Panc1 (cell line): ENCODE measurements around the gene CHST4. TPM values are rescaled to one million over a fixed set of nuclear protein-coding genes. Genes with fewer than 3 reads are reported as not detected.

Experiments
- ATAC-seq: fragments of 200-7000 bp; cut with Tn5 transposase; 2 replicates; pipeline ENCODE4 v1.9.1; 2020; ENCODE audit warnings: mild to moderate bottlenecking, moderate library complexity
- BruUV-seq: library from RNA; stranded (reverse); fragments of 400-500 nt; replicated peaks from 2 replicates; lab custom pipeline; 2021; lab: Mats Ljungman, UMichigan
- CTCF ChIA-PET: fragments of 300-600 bp; sonication (Branson Sonifier 250); formaldehyde crosslinking; loops from one replicate; lab custom pipeline; 2022; ENCODE audit warnings: antibody characterized with exemption; lab: Charles Lee
- POLR2A ChIA-PET: fragments of 300-600 bp; sonication (Branson Sonifier 250); formaldehyde crosslinking; loops from one replicate; lab custom pipeline; 2022; ENCODE audit warnings: antibody characterized with exemption; lab: Charles Lee
- DNase-seq: peaks from one replicate; pipeline ENCODE4 v3.0.0-alpha.2; 2010; ENCODE audit warnings: low read depth, low spot score
- H3K27ac ChIP-seq: 2 replicates; pipeline ENCODE4 v1.5.1; 2011; ENCODE audit warnings: mild to moderate bottlenecking, low read length, inconsistent platforms
- H3K27me3 ChIP-seq: fragments of 200-500 bp; sonication (Bioruptor generic); 2 replicates; pipeline ENCODE4 v1.6.0; 2014; ENCODE audit warnings: low read length, inconsistent platforms; ENCODE audit not compliant: control insufficient read depth, insufficient read depth
- H3K36me3 ChIP-seq: fragments of 200-500 bp; sonication (Bioruptor generic); 2 replicates; pipeline ENCODE4 v1.5.1; 2014; ENCODE audit warnings: inconsistent platforms, mild to moderate bottlenecking, low read length, moderate library complexity; ENCODE audit not compliant: control insufficient read depth, insufficient read depth
- H3K4me1 ChIP-seq: 2 replicates; pipeline ENCODE4 v1.5.1; 2011; ENCODE audit warnings: inconsistent platforms, mild to moderate bottlenecking, low read length, moderate library complexity; ENCODE audit not compliant: control insufficient read depth, insufficient read depth
- H3K4me3 ChIP-seq, 2 experiments: 2 replicates each; pipeline ENCODE4 v1.5.1; 2011 to 2012; ENCODE audit warnings: low read depth in 2 of 2, low read length in 2 of 2, mild to moderate bottlenecking in 2 of 2, inconsistent platforms in 1 of 2, moderate library complexity in 1 of 2
- H3K9me3 ChIP-seq: fragments of 200-500 bp; sonication (Bioruptor generic); 2 replicates; pipeline ENCODE4 v1.5.1; 2014; ENCODE audit warnings: low read depth, mild to moderate bottlenecking, inconsistent platforms, low read length, moderate library complexity; ENCODE audit not compliant: control insufficient read depth, insufficient read depth
- CTCF ChIP-seq: fragments of 450-650 bp; IDR thresholded peaks from 2 replicates; pipeline ENCODE4 v1.5.1; 2017; ENCODE audit warnings: mild to moderate bottlenecking
- POLR2AphosphoS5 ChIP-seq: IDR thresholded peaks from 2 replicates; pipeline ENCODE4 v1.6.1; 2012; ENCODE audit warnings: mild to moderate bottlenecking, low read depth, low read length, moderate library complexity
- REST ChIP-seq, 2 experiments: IDR thresholded peaks; 2 replicates each; pipeline ENCODE4 v1.6.1; 2011 to 2012; ENCODE audit warnings: low read depth in 2 of 2, control low read depth in 1 of 2, low read length in 1 of 2, mild to moderate bottlenecking in 1 of 2, moderate library complexity in 1 of 2; ENCODE audit not compliant: insufficient read depth in 1 of 2
- SIN3A ChIP-seq: IDR thresholded peaks from 2 replicates; pipeline ENCODE4 v1.6.1; 2012; ENCODE audit warnings: low read depth, mild to moderate bottlenecking, low read length, moderate library complexity, borderline replicate concordance; ENCODE audit not compliant: insufficient read depth
- TCF7L2 ChIP-seq: IDR thresholded peaks from 2 replicates; pipeline ENCODE4 v1.6.1; 2011; ENCODE audit warnings: mild to moderate bottlenecking, low read depth, low read length, inconsistent platforms
- in situ Hi-C: cut with HindIII; loops from 2 replicates; pipeline ENCODE4 v1.10.0; 2016; ENCODE audit warnings: low sequenced_read_pairs, low pct_unique_long_range_greater_than_20kb
- intact Hi-C: fragments of 100-400 bp; cut with micrococcal nuclease; formaldehyde crosslinking; loops from one replicate; pipeline ENCODE4 v1.10.0; 2022; ENCODE audit not compliant: unreplicated experiment
- total RNA-seq: library from RNA; stranded (reverse); gene quantifications from one replicate; pipeline ENCODE4 v1.2.1, GENCODE V29; 2021; ENCODE audit not compliant: unreplicated experiment

Gene CHST4
- total RNA-seq, 1 experiment from 2014 or later = 1.1 TPM

- no peak for TF ChIP-seq CTCF
- TF ChIP-seq SIN3A = no peak
- no peak for TF ChIP-seq REST (IDR thresholded peaks at IDR 0.05; ENCODE audit: insufficient read depth in 1 of 2, low read depth in 2 of 2, low read length in 1 of 2)
- no peak for TF ChIP-seq POLR2AphosphoS5
- no peak; the same call in 1 of the 2 replicates for TF ChIP-seq TCF7L2
- no peaks in the 10 kb centered on the region for H3K9me3 ChIP-seq
- H3K36me3 ChIP-seq = no peaks in the 10 kb centered on the region; the same call in 1 of the 2 replicates
- H3K27me3 ChIP-seq = no peaks in the 10 kb centered on the region
- ChIA-PET POLR2A (interaction anchor here (0.6 kb wide), 1 partner anchor 11 kb away, joined by 9 read pairs; no protein-coding TSS in a partner anchor), CTCF (interaction anchor here (0.6 to 1.7 kb wide), 2 partner anchors 46 to 164 kb away, joined by 3 to 17 read pairs; no protein-coding TSS in a partner anchor)
- H3K4me3 ChIP-seq = peak overlapping the region; percentile 54 to 83
- BruUV-seq = no TSS peak
- intact Hi-C loops (no loop called here), in situ Hi-C loops (no loop called here)
- ATAC-seq (peak; percentile 15; the same call in 1 of the 2 replicates), DNase-seq (no peak)
- H3K27ac ChIP-seq = peak overlapping the region; percentile 51
- no peaks in the 10 kb centered on the region for H3K4me1 ChIP-seq
These were observed 38.2 kb downstream of the CHST4 start for GRCh38 chr16:71564335-71564967.

GRCh38 chr16:71565812-71566700 lies 39.8 kb downstream of the CHST4 start:
- no peak for TF ChIP-seq CTCF
- no peak for TF ChIP-seq REST (IDR thresholded peaks at IDR 0.05; ENCODE audit: insufficient read depth in 1 of 2, low read depth in 2 of 2, low read length in 1 of 2)
- no peak for TF ChIP-seq SIN3A
- TF ChIP-seq POLR2AphosphoS5 = no peak
- no peak for TF ChIP-seq TCF7L2
- ATAC-seq (no peak), DNase-seq (no peak)
- in situ Hi-C loops = no loop called here
- CTCF ChIA-PET = interaction anchor here (1.7 kb wide), 1 partner anchor 45 kb away, joined by 17 read pairs; no protein-coding TSS in a partner anchor
- no peaks in the 10 kb centered on the region for H3K9me3 ChIP-seq
- no peak overlapping the region for H3K27ac ChIP-seq
- POLR2A ChIA-PET = interaction anchor here (0.8 kb wide), 1 partner anchor 63 kb away, joined by 17 read pairs; no protein-coding TSS in a partner anchor
- no peaks in the 10 kb centered on the region for H3K27me3 ChIP-seq
- H3K36me3 ChIP-seq = no peaks in the 10 kb centered on the region; the same call in 1 of the 2 replicates
- no TSS peak for BruUV-seq
- no peaks in the 10 kb centered on the region for H3K4me1 ChIP-seq
- intact Hi-C loops = loop anchor here (5.0 kb wide), 1 partner anchor 46 kb away; no protein-coding TSS in a partner anchor
- H3K4me3 ChIP-seq = peak overlapping the region in 1 of 2 experiments; percentile 54; a peak in 1 of 4 replicates
